Activated CD8-positive, alpha-beta memory T cell treated with anti-CD3 and anti-CD28 coated beads for 48 hours (primary cell): ENCODE results near the gene ARSI.

Experiments
- DNase-seq, 3 experiments: peaks; one replicate each; pipeline ENCODE4 v3.0.0-alpha.2; 2020; ENCODE audit warnings: low read depth in 2 of 3, low spot score in 2 of 3

The ARSI gene

DNA sequence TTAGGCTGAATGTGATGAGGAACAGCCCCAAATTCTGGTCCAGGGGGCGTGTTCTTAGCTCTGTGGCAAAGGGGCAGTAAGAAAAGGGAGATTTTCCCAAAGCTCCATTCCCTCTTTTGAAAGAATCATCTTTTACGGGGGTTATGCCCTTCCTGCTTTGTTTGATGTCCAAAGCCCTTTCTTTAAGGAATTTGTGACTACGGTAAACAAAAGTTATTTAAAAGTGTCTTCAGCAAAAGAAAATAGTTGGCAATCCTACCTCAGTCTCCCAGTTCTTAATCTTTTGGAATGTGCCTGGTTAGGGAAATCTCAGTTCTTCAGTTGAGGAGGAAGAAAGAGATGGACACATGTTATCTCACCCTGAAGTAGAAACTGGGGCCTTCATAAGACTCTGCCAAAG is 24.4 kb upstream of the ARSI start:
- DNase-seq = no peak

DNA sequence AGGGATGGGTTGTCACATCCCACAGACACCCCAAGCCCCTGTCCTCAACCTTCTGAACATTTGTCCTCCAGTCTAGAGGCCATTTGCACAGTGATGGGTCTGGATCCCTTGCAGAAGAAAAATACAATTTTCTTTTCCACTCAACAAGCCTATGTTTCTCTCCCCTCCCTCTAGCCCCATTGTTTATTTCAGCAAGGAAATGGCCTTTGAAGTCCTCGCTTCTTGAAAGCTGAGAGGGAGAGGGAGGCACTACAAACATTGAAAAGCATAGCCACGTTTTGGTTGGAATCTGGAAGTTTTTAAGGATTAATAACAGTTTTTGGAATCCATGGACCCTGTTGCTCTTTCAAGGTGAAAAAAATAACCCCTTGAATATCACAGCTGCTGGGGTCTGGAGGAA is 24.0 kb upstream of the ARSI start:
- DNase-seq = no peak

DNA sequence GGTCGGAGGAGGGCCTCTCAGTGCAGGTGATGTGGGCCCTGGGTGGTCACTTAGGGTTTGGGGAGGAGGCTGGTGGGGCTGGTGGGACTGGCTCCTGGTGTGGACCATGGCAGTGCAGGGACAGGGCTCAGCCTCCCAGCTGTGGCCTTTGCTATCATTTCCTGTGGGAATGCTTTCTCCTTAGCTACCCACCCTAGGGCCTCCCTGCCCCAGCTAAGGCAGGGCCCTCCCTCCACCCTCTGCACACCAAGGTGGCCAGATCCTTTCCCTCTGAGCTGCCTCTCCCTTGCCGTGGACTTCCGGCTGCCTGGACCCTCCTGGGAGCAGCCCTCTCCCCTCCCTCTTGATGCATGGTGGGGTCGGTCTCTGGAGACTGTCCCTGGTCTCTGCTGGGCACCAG is 22.7 kb upstream of the ARSI start:
- DNase-seq = no peak

DNA sequence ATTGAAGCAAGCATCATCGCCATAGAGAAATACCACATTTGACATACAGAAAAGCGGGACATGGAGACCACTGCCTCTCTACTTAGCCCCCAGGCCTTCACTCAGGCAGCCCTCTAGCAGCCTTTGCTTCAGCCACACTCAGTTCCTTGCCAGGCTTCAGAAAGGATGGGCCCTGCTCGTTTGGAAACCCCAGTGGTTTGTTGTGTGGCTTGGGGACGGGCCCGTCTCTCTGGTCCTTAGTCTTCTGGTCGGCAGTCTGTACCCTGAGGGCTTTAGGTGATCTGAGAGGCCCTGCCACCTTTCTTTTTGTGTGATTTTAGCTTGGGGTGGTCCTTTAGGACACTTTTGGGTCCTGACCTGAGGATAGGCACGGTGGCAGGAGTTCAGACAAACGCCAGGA is 21.1 kb upstream of the ARSI start:
- no peak for DNase-seq

DNA sequence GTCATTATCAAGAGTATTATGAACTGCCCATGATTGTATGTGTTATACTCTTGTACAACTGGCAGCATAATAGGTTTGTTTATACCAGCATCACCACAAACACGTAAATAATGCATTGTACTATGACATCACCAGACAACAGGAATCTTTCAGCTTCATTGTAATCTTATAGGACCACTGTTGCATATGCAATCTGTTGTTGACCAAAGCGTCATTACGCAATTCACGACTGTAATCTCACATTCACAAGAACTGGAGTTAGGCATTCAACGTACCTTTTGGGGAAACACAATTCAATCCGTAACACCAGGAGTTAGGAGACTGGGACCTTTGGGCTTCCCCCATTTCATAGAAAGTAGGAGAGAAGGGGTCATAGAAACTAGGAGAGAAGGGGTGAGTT is 20.4 kb upstream of the ARSI start:
- no peak for DNase-seq

DNA sequence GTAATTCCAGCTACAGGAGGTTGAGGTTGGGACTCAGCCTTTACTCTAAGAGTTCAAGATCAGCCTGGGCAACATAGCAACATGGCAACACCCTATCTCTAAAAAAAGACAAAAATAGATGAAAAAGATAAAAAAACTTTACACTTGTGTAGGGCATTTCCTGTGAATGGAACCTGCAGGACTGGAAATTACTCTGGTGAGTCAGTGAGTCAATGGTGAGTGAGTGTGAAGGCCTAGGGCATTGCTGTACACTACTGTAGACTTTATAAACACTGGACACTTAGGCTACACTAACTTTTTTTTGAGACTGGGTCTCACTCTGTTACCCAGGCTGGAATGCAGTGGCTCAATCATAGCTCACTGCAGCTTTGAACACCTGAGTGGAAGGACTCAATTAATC is 19.5 kb upstream of the ARSI start:
- DNase-seq = no peak

DNA sequence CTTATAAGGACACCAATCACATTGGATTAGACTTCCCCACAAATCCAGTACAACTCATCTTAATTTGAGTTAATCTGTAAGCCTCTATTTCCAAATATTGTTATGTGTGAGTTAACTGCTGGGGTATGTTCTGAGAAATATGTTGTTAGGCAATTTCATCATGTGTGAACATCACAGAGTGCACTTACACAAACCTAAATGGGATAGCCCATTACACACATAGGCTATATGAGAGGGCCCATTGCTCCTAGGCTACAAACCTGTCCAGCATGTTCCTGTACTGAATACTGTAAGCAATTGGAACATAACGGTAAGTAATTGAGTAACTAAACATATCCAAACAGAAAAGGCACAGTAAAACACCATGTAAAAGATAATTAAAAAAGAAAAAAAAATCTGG is 19.1 kb upstream of the ARSI start:
- no peak for DNase-seq

DNA sequence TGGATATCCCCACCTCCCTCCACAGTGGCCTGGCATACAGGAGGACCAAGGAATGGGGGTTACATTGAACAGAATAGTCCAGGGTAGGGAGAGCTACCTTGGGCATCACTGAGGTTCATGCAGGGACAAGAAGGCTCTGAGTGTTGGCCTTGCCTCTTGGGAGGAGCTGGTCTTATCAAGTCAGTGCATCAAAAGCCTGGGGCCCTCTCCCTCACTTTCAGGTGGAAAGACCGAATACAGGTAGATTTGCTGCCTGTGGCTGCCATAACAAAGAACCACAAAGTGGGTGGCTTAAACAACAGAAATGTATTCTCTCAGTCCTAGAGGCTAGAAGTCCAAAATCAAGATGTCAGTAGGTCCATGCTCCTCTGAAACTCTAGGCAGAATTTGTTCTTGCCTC is 18.5 kb upstream of the ARSI start:
- DNase-seq = no peak

DNA sequence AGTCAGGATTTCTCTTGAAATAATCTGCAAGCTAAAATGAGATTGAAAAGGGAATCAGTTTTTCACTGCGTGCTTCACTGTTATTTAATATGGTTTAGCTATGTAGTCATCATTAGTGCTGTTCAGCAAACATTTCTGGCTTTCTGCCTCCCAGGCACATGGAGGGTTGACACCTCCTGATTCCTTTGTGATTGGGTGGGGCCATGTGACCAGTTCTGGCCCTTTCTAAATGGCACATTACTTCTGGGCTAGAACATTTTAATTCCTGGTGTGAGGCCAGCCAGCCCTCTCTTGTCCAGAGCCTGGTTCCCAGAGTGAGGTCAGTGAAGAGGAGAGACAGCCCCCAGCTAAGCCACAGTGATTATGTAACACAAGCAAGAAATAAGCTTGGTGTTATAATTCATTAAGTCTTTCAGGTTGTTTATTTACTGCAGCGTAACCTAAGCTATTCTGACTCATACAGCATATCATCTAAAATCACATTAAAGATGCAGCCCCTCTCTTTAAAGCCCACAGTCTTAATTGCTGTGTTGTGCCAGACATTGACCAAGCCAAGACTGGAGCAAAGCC is 17.4 kb upstream of the ARSI start:
- no peak for DNase-seq

DNA sequence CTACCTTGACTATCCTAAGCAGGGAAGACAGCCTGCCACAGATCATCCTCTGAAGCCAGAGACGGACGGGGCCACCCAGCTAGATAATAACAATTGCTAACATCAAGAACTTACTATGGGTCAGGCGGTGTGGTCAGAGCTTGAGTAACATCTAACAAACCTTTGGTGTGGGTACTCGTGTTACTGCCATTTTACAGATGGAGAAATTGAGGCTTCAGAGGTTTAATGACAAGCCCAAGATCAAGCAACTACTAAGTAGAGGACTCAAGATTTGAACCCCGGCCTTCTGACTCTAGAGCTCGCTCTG is 16.7 kb upstream of the ARSI start:
- DNase-seq = no peak

DNA sequence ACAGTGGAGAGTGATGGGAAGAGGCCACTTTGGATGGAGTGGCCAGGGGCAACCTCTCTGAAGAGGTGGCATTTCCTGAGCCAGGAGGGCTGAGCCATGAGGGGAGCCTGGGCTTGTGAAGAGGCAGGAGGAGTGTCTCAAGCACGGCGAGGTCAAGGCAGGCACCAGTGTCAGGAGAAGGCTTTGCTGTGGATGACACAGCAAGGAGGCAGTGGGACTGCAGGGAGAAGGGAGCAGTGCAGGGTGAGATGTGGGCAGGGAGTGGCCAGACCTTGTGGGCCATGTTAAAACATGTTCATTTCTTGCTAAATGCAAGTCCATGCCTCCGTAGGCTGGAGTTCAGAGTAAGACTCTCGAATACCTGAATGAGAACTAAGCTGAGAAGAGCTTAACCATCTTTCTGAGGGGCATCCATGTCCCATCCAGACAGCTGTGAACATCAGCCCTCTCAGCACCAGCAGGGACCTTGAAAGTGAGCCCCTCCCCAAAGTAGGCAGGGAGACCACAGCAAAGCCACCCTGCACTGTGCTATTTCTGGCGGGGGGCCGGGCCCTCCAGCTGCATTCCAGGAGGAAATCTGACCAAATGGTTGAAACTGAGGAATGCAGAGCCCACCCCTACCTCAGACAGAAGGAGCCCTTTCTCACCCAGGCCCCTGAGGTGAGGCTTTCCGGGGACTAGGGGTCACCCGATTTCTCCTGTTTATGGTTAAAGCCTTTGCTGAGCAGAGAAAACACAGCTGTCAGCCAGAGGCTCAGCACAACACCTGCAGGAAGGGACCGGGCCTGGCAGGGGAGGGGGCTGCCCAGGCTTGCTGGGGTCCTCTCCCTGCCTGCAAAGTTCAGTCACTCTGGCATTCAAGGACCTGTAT is 16.1 kb upstream of the ARSI start:
- DNase-seq = no peak

DNA sequence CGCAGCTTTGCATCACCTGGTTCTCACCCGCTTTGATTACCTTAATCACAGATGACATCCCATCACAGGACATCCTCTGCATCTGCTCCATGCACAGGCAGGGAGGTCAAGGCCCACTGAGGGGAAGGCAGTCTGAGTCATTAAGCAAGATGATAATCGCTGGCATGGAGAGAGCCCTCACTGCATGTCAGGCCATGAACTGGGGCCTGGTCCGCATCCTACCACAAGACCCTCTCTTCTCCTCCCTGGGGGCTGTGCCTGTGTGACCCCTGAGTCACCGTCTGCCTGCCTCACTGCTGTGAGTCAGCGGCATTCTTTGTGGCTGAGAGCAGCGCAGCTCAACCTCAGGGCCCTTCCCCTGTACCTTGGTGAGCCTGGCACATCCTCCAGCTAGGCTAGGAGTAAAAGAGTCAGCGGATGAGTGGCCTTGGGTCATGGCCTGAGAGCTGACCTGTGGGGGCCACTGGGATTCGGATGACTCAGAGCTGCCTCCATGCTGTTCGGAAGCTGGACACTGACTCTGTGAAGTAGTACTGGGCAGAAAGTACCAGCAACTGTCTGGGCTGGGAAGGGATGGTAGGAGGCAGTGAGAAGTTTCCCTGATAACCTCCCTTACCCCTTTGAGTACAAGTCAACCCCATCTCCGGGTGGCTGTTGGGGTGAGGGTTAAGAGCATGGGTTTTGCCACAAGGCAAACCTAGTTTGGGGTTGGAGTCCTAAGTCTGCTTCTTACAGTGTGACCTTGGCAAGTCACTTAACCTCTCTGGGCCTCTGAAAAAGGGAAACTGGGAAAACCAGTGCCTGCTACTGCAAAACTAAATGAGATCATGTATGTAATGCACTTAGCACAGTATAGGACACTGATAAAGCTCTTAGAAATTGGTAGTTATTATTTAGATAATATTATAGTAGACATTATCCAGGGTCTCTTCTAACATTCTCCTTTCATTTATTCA is 14.6 kb upstream of the ARSI start:
- DNase-seq = no peak

DNA sequence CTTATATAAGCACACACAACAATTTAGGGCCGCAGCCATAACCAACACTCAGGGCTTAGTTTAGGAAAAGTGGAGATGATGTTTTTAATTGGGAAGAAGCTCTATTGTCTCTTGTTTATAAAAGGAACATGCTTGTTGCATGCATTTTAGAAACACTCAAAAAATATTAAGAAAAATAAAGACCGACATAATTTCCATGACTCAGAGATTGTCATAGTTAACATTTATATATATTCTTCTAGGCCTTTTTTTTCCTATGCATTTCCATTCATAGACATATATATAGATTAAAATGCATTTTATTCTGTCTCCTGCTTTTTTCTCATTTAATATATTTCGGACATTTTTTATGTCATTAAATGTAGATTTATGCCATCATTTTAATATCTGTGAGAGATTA is 13.6 kb upstream of the ARSI start:
- DNase-seq = no peak

DNA sequence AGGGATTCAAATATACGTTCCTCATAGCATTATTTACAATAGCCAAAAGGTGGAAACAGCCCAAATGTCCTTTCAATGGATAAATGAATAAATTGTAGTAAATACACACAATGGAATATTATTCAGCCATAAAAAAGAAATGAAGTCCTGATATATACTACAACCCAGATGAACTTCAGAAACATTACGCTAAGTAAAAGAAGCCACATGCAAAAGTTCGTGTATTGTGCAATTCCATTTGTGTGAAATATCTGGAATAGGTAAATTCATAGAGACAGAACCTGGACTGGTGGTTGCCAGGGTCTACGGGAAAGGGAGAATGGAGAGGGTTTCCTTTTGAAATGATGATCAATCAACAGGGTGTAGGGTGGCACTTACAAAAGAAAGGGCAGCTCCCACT is 12.5 kb upstream of the ARSI start:
- DNase-seq = no peak

DNA sequence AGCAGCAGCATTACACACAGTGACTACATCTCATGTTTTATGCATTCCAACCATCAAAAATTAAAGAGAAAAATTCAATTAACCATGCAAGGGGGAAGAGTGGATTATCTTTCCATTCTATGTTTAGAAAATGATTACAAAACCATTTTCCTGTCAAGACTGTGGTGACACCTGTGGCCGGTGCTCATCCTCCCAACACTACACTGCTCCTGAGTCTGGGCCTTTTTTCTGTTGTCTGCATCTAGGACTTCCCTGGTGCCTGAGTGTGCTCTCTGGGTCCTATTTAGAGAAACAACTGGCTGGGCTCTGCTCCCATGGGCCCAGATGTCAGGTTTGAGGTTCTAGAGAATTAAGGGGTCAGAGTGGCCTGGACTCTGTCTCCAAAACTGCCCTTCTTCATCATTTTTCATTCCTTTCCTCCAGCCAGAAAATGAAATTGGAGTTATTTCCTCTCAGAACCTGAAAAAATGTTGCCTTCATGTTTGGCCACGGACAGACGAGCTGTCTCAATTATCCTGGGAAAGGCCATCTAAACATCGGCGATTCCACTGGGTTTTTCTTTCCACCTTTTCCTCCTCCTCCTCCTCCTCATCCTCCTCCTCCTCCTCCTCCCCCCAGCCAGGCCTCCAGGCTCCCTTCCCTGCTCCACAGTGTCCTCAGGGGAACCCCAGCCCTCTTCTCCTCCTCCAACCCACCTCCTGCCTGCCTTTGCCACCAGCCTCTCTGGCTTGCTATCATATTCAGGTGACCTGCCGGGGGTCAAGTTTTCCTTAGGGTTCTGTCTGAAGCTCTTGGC is 11.4 kb upstream of the ARSI start:
- no peak for DNase-seq

DNA sequence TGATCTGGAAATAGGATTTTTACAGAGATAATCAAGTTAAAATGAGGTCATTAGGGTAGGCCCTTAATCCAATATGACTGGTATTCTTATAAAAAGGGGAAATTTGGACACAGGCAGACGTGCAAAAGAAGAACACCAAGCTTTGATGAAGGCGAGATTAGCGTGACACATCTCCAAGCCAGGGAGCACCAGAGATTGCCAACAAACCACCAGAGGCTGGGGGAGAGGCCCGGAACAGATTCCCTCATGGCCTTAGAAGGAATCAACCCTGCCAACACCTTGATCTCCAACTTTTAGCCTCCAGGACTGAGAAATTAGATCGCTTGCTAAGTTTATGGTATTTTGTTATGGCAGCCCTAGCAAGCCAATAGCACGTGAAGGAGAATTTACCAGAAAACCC is 10.8 kb upstream of the ARSI start:
- no peak for DNase-seq

DNA sequence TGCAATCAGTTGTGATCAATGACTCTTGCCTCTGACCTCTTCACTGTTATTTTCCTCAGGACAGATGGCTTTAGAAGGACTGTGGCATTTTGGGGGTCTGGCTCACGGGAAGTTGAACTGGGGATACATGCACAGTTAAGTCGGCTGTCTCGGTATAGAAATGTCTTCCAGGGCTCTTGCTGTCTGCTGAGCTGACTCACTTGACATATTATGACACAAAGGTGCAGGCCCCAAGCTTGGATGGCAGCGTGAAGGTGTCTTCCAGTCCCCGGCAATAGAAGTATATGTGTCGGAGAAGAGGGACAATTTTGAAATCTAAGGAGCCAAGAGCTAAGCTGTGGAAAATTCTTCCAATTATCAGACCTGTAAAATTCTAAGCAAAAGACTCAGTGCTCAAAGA is 9.8 kb upstream of the ARSI start:
- DNase-seq = no peak

DNA sequence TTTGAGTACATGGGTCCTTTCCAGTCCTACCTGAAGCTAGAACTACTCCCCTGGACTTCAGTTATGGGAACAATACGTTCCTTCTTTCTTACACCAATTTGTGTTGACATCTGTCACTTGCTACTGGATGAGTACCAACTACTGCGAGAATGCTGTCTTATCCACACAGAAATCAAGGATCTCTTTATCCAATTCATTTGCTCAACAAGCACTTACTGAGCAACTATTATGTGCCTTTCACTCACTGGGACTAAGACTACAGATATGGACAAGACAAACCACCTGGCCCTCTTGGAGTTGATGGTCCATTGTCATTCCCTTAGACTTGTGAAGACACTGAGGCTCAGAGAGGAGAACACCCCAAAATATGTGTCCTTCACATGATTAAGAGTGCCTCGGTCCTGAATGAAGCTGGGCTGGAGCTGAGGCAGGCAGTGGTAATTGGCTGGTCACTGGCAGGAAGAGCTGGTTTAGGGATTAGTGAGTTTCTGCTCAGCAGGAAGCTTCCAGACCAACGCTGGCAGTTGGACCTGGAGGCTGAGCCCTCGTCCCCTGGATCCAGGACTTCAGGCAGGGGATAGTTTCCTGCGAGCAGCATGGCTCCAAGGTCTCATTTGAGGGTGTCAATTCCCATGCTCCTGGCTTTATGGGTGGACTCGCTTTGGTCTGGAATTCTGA is 8.4 kb upstream of the ARSI start:
- no peak for DNase-seq

DNA sequence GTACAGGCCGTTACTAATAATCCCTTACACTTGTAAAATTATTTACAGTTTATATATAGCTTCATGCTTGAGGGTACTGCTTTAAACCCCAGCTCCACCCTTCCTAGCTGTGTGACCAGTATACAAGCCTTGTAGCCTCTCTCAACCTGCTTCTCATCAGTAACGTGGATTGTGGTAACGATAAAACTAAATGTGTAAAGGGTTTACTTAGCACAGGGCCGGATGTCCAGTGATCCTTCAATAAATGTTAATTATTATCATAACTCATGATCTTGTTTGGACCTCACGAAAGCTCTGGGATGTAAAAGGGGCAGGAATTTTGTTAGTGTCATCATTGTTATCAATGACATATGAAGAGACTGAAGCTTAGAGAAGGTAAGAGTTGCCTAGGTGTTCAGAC is 7.5 kb upstream of the ARSI start:
- DNase-seq = no peak

DNA sequence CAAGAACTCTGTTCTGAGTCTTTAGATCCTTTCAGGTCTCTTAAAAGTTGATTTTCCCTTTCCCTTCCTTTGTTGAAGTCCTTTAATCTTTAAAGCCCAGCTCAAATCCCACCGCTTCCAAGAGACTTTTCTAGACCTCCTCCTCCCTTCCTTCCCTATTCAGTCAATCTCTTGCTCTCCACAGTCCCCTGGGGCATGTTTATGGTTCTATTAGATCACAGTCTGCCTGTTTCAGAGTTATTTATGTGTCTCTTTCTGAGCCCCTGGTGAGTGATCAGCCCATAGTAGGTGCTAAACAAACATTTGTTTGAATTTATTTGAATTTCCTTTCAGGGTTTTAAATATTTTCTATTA is 7.2 kb upstream of the ARSI start:
- DNase-seq = no peak
